Hepatocyte (in vitro differentiated cells): ENCODE measurements around the gene UBR7.

Experiments
- EZH2 ChIP-seq: fragments of 200-600 bp; sonication (generic); IDR thresholded peaks from 2 replicates; pipeline ENCODE4 v1.6.1; 2016; ENCODE audit warnings: antibody characterized with exemption, mild to moderate bottlenecking, borderline replicate concordance
- EZH2phosphoT487 ChIP-seq: fragments of 200-600 bp; sonication (generic); IDR thresholded peaks from one replicate; pipeline ENCODE4 v1.6.1; 2018; ENCODE audit warnings: antibody characterized with exemption, mild to moderate bottlenecking, low read depth, moderate library complexity; ENCODE audit not compliant: unreplicated experiment, severe bottlenecking
- TF ChIP-seq, protein P1 (sequence below): fragments of 200-600 bp; sonication (generic); IDR thresholded peaks from 2 replicates; pipeline ENCODE4 v1.5.1; 2016; ENCODE audit warnings: antibody characterized with exemption, mild to moderate bottlenecking; ENCODE audit not compliant: poor library complexity

DNA sequence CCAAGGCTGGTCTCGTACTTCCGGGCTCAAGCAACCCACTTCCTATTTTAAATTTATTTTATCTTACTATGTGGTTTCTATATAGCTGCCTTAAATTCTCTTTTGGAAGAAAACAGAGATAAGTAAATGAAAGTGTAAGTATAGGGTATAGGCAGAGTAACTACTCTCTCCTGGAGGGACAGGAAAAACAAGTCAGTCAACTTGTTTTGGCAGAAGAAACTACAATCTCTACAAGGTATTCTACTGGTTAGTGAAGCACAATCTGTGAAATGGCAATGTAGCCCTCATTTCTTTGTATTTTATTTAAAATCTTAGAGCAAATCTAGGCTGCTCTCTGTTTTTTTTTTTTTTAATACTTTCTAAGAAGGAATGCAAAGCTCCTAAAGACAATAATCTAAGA is 55.4 kb downstream of the UBR7 start:
- TF ChIP-seq, protein P1, sequence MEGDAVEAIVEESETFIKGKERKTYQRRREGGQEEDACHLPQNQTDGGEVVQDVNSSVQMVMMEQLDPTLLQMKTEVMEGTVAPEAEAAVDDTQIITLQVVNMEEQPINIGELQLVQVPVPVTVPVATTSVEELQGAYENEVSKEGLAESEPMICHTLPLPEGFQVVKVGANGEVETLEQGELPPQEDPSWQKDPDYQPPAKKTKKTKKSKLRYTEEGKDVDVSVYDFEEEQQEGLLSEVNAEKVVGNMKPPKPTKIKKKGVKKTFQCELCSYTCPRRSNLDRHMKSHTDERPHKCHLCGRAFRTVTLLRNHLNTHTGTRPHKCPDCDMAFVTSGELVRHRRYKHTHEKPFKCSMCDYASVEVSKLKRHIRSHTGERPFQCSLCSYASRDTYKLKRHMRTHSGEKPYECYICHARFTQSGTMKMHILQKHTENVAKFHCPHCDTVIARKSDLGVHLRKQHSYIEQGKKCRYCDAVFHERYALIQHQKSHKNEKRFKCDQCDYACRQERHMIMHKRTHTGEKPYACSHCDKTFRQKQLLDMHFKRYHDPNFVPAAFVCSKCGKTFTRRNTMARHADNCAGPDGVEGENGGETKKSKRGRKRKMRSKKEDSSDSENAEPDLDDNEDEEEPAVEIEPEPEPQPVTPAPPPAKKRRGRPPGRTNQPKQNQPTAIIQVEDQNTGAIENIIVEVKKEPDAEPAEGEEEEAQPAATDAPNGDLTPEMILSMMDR = no peak
- TF ChIP-seq EZH2 (no peak), EZH2phosphoT487 (no peak)
